GM18870 (cell line): ENCODE results near the gene BAIAP2L1.
"Not testable (repeated sequence)": the region's sequence is repeated elsewhere in the genome, so short reads cannot be mapped to it uniquely, and the experiment has no call there.

ENCODE experiments used
- ATAC-seq: cut with Tn5 transposase; IDR thresholded peaks from one replicate; pipeline ENCODE4 v1.9.1; 2021; ENCODE audit warnings: moderate library complexity; ENCODE audit not compliant: unreplicated experiment

BAIAP2L1 gene

DNA sequence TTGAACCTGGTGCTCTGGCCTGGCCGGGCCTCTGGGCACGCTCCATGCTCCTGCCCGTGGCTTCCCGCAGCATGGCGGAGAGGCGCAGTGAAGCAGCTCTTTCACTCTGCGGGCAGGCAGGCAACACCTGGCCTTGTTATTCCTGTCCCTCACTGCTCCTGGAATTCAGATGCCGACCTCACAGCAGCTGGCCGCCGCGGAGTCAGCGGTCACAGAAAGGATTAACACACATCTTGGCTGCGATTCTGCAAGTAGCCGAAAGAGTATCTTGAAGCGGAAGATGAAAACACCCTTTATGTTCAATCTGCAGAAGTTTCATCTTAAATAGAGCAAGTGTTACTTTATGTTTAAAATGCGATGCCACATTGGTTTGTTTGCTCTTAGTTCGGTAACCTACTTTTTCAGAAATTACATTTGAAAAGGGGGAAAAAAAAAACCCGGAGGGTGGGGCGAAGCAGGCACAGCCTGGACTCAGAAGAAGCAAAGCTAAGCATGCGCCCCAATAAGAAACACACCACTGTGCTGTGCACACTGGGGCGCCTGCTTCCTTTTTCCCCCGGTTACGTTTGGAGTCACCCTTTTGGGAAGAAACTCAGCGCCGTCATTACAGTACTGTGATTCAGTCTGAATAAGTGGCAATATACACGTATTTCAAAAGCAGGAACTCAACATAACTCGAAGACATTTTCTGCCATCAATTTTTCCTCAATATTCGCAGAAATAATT, 77.1 kb downstream of the BAIAP2L1 start:
- no peak for ATAC-seq

DNA sequence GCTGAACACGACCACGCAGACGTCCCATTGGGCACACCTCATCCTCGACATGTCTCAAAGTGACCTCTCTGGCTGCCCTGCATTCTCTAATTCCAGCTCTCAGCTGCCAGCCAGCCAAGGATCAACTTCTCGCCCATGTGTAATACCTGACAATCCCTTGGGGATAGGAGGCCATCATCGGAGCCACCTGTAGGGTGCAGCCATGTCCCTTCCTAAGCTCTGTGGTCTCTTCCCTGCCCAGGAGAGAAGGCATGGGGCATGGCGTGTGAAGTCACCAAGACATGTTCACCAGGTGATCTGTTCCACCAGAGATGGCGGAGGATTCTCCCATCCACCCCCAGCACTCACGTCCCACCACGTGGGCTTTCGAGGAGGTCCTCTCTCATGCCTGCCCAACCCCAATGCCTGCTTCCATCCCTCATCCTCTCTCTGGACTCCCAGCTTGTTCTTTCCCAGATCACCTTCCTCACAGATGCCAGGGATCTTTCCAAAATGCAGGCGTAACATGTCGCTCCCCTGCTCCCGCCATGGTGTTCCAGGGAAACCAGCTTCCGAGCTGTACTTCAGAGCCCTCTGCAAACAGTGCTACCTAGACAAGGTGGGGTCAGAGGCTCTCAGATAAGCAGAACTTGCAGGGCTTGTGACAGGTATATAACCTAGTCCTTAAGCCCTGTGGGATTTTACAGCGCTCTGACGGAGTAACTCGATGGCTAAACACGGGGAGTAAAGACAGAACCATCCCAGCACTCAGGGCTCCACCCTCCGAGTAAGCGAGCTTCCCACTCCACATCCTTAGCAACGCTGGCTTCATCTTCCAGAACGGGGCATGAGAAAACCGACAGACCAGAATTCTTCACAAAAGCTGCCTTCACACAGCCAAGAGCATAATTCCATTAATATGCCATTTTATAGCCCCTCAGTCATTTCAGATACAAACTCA, 78.3 kb downstream of the BAIAP2L1 start:
- no peak for ATAC-seq

DNA sequence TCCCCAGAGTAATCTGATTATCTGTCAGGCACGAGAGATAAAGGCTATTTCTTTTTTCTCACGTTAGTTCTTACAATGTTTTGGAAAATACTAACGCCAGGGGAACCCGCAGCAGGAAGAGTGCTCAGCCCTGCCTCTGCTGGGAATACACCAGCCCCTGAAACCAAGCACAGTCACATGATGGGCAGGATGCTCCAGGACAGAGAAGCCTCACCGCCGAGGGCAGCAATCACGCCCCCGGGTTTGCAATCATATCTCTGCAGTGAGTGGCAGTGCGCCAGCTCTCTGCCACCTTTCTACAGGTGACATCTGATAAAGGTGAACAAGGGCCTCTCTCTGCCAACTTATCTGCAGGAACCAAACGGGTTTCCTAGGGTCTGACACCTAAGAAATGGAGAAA, 79.6 kb downstream of the BAIAP2L1 start:
- ATAC-seq: no peak

DNA sequence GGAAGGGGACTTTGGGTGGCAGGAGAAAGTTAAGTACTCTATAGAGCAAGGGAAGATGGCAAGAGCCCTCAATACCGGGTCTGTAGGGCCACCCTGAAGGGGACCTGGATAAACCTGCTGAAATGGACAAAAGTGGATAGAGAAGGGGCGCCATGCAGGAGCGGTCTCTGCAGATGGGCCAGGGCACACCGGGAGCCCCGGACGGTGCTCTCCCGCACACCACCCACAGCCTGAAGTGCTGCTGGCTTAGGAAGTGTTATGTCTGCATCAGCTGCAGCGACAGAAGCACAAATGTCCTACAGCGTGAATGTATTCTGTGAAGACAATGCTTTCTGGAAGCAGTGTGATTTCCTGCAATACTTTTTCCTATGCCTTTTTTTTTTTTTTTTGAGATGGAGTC, 81.7 kb downstream of the BAIAP2L1 start:
- ATAC-seq: no peak

DNA sequence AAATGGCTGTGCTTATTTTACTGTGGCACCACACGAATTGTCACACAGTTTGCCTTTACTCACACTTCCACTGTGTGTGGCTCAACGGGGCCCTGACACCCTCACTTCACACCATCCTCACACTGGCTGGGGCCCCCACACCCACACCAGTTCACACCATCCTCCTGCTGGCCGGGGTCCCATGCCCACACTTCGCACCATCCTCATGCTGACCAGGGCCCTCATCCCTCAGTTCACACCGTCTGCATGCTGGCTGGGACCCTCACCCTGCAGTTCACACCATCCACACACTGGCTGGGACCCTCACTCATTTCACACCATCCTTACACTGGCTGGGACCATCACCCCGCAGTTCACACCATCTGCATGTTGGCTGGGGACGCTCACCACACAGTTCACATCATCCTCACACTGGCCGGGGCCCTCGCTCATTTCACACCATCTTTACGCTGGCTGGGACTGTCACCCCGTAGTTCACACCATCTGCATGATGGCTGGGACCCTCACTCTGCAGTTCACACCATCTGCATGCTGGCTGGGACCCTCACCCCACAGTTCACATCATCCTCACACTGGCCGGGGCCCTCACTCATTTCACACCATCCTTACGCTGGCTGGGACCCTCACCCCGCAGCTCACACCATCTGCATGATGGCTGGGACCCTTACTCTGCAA, 83.4 kb downstream of the BAIAP2L1 start:
- ATAC-seq: no peak

DNA sequence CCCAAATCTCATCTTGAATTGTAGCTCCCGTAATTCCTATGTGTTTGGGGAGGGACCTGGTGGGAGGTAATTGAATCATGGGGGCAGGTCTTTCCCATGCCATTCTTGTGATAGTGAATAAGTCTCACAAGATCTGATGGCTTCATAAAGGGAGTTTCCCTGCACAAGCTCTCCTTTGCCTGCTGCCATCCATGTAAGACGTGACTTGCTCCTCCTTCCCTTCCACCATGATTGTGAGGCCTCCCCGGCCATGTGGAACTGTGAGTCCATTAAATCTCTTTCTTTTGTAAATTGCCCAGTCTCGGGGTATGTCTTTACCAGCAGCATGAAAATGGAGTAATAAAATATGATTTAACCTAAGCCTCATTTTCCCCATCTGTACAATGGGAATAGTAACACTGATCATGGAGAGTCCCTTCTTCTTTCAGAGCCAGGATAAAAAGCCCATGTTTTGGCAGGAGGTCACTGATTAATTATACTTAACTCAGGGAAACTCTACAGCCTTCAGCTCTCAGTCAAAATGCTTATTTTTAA, 84.8 kb downstream of the BAIAP2L1 start:
- not testable (repeated sequence) for ATAC-seq

DNA sequence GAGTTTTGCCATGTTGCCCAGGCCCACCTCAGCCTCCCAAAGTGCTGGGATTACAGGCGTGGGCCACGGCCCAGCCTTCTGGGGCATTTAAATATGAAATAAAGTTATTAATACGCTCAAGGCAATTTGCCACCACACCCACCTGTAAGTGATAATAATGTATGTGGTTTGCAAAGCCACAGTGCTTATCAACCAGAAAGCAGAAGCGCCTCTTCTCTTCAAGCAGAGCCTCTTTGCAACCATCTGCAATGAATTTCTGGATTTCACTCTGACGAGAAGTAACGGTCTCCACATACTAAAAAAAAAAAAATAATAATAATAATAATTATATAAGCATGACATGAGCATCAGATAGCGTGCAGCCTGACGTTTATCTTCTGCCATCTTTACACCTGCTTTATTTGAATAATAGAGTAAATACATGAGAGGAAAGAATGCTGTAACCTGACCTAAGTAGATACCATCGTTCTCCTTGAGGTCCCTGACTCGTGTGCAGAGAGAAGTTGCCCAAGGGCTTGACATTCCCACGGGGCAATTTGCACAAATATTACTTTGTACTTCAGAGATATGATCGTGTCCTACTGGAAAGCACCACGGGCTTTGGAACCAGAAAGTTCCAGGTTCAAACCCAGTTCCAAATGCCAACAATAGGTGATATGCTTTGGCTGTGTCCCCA, 85.4 kb downstream of the BAIAP2L1 start:
- ATAC-seq: peak; percentile 67

DNA sequence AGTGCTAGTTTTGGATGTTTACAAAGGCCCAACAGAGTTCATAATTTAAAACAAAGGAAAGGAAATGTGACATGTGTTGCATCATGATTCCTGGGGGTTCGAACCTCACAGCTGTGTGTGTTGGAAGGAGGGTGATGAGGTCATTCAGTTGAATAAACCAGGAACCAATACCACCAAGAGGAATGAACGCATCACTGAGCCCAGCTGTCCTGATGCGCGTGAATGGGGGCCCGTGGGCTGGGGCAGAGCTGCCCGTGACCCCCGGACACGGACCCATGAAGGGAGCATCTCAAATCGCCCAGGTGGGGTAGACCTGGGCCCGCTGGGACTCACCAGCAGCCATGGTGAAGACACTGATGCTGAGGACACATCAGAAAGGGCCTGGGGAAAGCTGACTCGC, 86.4 kb downstream of the BAIAP2L1 start:
- ATAC-seq: no peak

DNA sequence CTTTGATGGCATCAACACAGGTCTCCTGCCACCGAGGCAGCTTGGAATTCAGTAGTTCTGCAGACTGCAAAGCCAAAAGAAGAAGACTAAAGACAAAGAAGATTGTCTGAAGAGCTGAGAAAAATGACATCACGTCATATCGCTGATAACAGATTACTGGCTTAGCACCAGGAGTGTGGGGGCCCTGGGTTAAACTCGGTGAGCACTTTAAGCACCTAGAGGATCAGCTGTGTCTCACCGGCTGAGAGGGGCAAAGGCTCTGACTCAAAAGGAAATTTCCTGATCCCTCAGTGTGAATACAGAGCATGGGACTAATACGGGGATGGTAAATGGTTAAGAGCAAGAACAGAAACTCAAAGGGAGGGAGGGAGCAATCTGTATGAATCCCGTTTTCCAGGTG, 88.7 kb downstream of the BAIAP2L1 start:
- ATAC-seq: no peak

DNA sequence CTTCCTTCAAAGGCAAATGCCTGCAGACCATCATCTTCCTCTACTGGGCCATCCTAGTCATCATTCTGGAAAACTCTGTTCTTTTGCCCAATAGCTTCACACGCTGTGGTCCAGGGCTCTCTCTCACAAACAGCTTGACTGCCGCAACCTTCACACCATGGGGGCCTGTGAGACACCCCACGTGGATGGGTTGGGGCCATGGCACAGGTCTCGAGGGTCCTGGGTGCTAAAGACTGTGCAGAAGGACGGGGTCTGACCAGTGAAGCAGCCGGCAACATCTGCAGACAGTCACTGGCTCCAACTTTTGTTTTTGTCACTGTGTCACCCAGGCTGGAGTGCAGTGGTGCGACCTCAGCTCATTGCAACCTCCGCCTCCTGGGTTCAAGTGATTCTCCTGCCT, 91.3 kb downstream of the BAIAP2L1 start:
- ATAC-seq: no peak

DNA sequence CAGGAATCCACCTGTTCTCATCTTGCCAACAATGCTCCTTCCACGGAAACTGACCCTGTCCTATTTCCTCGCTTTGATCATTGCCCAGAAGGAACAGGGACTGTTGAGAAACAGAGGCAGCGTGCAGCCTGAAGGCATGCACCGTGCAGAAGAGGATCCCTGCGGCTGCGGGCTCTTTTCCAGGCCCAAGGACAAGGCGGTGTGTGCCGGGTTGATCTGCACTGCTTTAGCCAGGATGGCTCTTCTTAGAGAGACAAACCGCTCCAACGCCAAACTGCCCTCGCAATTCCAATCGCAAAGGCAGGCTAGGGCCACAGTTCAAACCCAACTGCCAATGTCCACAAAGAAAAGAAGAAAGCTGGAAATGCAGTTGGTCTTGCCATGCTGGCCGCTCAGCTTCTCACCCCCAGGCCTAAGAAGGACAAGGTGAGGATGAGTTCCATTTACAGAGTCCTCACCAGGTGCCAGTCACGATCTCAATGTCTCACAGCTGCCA, 92.9 kb downstream of the BAIAP2L1 start:
- no peak for ATAC-seq

DNA sequence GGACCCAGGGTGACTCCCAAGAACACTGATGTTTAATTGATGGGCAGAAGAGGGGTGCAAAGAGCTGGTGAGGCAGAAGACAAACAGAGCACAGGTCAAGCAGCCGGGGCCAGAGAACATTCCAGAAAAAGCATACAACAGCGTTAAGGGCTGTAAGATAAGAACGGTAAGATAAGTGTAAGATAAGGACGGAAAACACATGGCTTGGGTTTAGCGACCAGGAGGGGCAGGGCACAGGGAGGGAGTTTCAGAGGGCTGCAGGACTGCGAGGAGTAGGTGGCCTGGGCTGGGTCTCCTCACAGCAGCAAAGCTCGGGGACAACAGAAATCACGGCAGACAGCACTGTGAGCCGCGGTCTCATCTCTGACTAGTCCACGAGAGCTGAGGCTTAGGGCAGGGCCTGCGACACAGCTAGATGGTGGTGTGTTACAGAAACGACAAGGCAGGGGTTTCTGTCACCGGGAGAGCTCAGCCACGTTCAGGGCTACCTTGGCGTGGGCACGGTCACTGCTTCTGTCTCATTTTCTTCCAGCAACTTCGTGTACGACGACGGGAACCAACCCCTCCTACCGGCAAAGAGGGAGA, 94.8 kb downstream of the BAIAP2L1 start:
- no peak for ATAC-seq

DNA sequence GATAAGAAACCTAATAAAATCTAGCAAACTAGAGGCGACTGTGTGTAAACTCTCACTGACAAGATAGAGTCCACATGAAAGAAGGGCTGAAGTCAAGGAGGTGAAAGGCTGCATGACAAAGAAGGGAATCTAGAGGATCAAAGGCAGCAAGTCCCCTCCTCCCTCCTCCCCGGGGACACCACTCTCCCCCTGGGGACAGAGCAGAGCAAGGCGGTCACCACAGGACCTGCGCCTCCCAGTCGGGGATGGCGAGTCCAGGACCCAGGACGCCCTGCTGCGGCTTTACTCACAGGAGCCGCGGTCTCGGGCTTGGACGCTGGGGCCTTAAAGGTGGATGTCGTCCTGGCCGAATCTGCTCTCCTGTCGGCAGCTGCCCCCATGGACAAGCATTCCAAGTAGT, 97.0 kb downstream of the BAIAP2L1 start:
- no peak for ATAC-seq

DNA sequence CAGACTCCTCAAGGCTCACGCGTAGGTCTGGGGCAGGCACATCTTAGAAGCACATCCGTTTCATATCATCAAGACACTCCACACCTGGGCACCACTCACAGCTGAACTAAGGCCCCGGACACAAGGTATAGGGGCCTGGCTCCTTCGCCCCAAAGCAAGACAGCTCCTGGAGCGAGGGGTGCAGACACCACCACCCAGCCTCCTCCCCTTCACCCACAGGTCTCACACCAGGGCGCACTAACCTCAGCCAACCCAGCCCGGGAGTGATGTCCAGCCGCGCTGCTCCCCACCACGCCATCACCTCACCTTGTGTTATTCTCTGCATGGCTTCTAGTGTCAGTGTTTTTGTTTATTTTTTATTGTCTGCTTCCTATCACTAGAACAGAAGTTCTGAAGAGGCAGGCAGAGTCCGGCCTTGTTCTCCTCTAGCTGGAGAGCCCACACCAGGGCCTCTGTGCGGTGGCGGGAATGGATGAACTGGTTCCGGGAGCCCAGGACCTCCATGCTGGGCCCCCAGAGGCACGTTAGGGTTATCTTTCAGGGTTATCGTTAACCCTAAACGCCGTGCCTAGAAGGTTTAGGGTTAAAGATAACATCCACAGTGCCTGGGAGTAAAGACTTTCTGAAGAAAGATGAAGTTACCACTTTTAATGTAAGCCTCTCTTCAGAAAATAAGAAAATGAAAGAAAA, 97.6 kb downstream of the BAIAP2L1 start:
- ATAC-seq: no peak

DNA sequence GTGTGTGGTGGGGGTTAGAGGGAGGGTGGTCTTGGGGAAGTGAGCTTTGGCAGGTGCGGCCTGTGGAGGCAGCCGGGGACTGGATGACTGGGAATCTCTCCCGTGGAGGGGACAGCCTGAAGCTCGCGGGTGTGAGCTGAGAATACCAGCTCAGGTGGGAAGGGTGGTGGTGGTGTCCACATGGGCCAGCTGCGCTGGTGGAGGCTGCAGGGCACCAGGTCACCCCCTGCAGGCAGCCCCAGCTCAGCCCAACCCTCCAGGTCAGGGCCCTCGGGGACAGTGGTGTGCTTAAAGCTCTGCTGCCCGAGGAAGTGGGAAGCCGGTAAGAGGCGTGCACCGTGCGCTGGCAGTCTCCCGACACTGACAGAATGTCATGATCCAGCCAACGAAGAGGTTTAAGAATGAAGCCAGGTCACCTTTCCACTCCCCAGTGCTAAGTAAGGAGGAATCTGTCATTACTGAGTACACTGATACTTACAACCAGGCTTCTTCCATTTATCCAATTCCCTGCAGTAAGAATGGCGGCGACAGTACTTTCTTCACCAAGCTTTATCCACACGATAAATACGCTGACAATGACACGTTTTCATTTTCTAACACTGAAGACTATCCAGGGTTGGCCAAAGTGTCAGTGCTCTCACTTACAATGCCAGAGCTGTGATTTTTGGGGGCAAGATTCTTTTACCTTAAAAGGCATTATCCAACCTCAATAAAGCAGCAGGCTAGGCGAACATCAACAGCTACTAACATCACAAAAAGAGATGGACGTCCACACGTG, 99.0 kb downstream of the BAIAP2L1 start:
- no peak for ATAC-seq

DNA sequence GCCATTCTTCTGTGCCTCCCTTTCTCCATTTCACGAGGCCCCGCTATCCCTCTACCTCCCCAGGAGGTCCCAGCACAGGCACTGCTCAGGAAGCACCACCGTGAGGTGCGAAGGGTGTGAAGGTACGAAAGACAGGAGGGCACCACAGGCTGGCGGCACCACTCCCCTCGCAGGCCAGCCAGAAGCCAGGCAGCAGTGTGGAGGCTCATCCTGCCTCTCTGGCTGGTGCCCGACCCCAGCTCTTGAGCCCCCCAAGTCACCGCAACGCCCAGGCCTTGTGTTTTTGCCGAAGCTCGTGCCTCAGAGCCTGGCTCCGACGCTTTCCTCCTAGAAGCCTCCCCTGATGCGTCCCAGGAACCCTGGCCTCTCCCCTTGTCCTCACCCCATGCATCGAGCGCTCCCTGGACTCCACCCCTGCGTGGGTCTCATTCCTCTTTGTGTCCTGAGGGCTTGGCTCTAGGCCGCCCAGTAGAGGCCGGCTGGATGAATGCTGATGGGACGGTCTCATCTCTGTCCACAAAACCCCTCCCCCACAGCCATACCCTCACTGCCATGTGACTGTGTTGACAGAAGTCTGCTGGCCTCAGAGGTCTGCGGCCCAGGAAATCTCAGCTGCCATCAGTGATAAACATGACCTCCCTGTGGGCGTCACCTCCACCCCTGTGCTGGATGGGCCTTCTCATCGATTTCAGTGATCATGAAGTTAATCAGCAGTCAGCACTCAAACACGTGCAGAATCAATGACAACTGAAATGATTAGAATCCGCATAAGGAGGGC, 100.1 kb downstream of the BAIAP2L1 start:
- ATAC-seq: no peak

DNA sequence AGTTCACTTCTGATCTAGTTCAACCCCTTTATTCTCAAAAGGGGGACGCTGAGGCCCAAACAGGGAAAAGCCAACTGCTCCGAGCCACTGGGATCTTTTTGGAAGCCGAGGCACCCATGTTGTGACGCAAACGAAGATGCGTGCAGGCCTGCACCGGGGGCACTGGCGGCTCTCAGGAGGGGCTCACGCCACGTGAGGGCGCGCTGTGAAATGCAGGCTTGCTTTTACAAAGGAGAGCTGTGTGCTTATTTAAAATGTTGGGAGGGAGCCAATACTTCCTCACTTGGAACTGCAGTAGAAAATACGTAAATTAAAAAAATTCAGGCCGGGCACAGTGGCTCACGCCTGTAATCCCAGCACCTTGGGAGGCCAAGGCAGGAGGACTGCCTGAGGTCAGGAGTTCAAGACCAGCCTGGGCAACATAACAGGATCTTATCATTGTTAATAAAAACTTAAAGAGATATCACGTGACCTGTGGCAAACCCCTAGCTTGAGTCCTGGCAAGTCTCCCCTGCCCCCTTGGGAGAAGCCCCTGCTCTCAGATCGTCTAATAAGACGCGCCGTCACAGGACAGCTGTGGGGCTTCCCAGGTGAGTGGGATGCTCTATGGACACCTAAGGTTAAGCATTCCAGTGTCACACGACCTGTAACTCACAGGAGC, 103.1 kb downstream of the BAIAP2L1 start:
- no peak for ATAC-seq

DNA sequence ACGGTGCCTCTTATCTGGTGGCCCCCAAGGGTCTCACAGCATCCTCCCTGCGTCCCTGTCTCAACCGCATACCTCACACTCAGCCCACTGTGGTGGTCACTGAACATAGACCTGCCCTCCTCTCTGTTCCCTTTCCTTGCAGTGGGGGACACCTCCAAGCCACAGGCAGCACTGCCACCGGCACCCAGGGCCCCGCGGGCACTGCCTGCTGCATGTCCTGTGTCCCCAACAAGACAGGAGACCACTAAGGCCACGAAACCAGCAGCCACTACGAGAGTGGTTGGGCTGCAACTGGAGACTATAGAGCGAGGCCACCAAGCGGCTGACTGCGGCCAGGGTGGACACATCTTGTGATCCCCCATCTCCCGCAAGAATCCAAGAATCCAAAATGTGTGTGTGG, 104.1 kb downstream of the BAIAP2L1 start:
- no peak for ATAC-seq
